ENCODE results near the gene HAND2.

The HAND2 gene

GRCh38 chr4:173506597-173507211 is 23.3 kb downstream of the HAND2 start:
- in situ Hi-C loops (cut with MboI; ENCODE audit: low pct_unique_long_range_greater_than_20kb, low sequenced_read_pairs) = no loop called here

GRCh38 chr4:173505924-173506518 is 24.0 kb downstream of the HAND2 start:
- in situ Hi-C loops (cut with MboI; ENCODE audit: low pct_unique_long_range_greater_than_20kb, low sequenced_read_pairs) = no loop called here
- DNase-seq = peak; percentile 58

More at GRCh38 chr4:173506597-173507211, 23.3 kb downstream of the HAND2 start:
- DNase-seq = no peak

- in situ Hi-C loops (cut with MboI; ENCODE audit: low pct_unique_long_range_greater_than_20kb, low sequenced_read_pairs) = no loop called here
These were observed 25.9 kb downstream of the HAND2 start for GRCh38 chr4:173504181-173504503.

DNA sequence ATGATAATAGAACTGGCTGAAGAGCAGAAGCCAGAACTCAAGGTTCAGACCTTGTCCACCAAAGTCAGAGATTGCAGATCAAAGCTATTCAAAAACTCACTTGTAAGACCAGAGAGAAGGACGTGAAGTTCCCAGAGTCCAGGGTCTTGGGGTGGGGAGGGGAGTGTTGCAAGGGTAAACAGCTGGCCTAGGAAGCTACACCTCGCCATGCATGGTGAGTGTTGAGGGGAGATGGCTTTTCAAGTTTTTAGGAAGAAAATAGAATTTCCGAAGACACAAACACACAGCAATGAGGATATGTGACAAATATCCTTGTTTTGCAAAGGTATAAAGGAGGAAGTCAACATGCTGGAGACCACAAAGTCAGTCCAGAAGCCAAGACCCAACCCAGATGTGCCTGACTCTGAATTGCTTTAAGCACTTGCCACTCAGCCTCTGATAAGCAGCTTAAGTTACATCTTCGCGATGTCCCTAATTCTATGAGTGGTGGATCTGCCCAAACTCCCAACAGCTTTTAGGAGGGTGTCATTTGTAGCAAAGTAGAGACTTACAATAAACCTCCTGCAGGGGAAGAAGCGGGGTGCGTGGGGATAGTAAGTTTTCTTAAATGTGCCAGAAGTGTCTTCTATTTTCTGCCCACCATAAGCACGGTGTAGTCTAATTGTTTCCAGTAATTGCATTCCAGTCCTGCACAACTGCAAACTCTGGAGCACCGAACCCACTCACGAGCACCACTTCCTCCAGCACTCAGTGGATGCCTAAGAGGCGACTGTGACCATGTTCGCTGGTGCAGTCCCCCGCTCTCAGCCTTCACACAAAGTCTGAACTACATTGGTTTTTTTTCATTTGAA is 26.5 kb downstream of the HAND2 start:
- in situ Hi-C loops (cut with MboI; ENCODE audit: low pct_unique_long_range_greater_than_20kb, low sequenced_read_pairs) = no loop called here
- no peak for DNase-seq

More at GRCh38 chr4:173504181-173504503, 25.9 kb downstream of the HAND2 start:
- no peak for DNase-seq

GRCh38 chr4:173502282-173502681 is 27.7 kb downstream of the HAND2 start:
- DNase-seq = no peak
- in situ Hi-C loops (cut with MboI; ENCODE audit: low pct_unique_long_range_greater_than_20kb, low sequenced_read_pairs) = no loop called here

DNA sequence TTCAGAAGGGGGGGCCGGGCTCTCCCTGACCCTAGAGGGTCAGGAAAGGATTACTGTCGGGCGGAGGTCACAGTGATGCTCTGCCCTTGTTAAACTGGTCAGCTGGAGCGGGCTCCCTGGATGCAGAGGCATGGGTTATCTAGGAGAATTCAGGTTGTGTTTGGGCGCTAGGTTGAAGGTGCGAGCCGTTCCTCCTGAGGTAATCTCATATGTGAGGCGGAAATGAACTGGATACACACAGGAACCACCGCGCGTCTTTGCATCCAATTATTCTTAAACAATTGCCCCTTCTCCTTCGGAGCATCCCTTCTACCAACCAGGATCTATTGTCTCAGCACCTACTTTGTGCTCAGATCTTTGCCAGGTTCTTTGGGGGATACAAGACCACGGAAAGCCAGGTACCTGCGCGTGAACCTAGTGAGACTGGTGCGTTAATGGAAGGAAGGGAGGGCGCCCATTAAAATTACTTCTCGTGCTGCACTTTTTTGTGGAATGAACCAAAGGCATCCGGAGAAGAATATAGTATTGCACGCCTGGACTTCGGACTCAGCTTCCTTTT is 28.4 kb downstream of the HAND2 start:
- DNase-seq = no peak
- in situ Hi-C loops (cut with MboI; ENCODE audit: low pct_unique_long_range_greater_than_20kb, low sequenced_read_pairs) = no loop called here

DNA sequence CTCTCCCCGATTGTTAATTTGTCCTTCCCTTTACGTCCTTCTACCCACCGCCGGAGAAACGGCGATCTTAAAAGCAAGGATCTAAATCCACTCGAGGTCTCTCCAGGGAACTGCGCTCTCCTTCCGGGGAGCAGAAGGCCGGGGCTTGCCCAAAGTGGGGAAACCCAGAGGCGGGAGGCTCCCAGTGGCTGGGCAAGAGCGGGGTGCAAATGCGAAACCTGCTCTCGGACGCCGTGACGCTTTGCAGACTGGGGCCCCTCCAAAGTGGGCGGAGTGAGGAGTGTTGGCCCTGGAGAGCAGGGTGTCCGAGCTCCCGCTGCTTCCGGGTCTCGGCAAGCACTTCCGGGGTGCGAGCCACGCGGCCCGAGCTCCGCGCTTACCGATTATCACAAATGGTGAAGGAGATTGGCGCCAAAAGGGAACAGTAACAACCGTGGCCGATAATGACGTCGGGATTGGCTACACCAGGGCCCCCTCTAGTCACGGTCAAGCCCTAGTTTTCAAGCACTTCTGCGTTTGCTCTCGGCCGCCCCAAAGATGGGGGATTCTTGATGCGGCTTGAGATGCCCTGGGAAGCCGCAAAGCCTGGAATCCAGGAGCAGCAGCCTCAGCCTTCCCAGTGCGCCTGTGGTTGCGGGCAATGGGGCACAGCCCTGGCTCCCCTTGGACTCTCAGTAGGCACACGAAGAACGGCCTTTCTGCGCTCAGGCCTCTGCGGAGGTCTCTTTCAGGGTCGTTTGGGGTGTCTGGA is 29.0 kb downstream of the HAND2 start:
- DNase-seq = no peak
- in situ Hi-C loops (cut with MboI; ENCODE audit: low pct_unique_long_range_greater_than_20kb, low sequenced_read_pairs) = no loop called here

- in situ Hi-C loops (cut with MboI; ENCODE audit: low pct_unique_long_range_greater_than_20kb, low sequenced_read_pairs) = no loop called here
- no peak for DNase-seq
These were observed 30.1 kb downstream of the HAND2 start for GRCh38 chr4:173499658-173500535.

- in situ Hi-C loops (cut with MboI; ENCODE audit: low pct_unique_long_range_greater_than_20kb, low sequenced_read_pairs) = no loop called here
- DNase-seq = no peak
These were observed 31.3 kb downstream of the HAND2 start for GRCh38 chr4:173498771-173499170.

GRCh38 chr4:173498023-173498422 is 32.0 kb downstream of the HAND2 start:
- in situ Hi-C loops (cut with MboI; ENCODE audit: low pct_unique_long_range_greater_than_20kb, low sequenced_read_pairs) = no loop called here
- DNase-seq = no peak

DNA sequence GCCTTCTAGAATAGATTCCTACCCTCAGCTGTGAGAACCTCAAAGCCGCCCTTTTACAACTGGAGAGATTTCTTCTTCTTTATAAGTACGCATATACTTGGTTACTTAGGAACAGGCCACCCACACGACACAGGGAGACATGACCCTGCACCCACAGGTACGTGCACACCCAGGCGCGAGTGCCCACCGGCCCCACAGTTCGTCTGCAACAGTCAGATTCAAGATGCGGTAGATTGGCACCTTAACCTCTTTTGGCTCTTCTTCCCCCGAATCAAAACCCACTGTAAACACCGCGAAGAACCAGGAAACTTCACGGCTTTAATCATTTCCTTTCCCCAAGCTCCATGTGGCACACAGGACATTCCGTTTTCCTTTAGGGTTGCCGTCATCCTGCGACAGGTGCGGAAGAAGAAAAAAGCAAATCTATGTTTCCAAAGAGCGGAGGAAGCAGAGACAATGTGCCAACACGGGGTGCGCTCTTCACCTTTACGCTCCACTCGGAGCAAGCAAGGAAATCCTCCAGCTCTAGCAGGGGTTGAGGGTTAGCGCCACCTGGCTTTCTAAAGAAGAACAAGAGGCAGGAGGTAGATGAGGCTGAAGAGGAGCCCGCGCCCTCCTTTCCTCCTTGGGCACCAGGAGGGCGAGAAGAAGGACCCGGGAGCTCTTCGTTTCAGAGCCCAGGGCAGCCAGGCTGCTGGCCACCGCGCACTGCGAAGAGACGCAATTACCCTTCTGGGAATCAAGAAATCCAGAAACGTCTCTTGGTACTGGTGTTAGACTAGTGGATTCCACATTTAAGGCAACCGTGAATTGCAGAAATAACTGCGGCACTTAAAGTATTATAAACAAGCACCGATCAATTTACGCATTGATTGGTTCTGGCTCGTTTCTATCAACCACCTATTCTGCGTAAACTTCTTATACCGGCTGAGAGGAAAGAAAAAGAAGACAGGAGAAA is 35.7 kb downstream of the HAND2 start:
- in situ Hi-C loops (cut with MboI; ENCODE audit: low pct_unique_long_range_greater_than_20kb, low sequenced_read_pairs) = no loop called here
- peak; percentile 80 for DNase-seq

GRCh38 chr4:173493041-173493440 is 37.0 kb downstream of the HAND2 start:
- peak; percentile 30 for DNase-seq
- in situ Hi-C loops (cut with MboI; ENCODE audit: low pct_unique_long_range_greater_than_20kb, low sequenced_read_pairs) = no loop called here

DNA sequence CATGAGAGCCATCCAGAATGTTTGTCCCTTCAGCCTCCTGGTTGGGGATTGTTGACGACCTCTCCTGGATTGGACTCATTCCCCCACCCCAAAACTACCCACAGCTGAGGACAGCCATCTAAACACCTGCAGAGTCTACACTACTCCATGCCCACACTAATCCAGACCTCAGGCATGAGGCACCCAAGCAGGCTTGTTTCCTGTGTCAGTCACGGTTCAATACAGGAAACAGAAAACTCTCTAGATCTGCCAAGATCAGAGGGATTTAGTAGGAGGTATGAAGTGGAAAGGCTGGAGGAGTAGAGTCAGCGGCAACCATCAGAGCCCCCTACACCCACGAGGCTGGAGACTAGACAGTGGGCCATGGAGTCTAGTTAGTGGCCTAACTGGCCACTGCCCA is 37.7 kb downstream of the HAND2 start:
- in situ Hi-C loops (cut with MboI; ENCODE audit: low pct_unique_long_range_greater_than_20kb, low sequenced_read_pairs) = no loop called here
- peak; percentile 31 for DNase-seq

DNA sequence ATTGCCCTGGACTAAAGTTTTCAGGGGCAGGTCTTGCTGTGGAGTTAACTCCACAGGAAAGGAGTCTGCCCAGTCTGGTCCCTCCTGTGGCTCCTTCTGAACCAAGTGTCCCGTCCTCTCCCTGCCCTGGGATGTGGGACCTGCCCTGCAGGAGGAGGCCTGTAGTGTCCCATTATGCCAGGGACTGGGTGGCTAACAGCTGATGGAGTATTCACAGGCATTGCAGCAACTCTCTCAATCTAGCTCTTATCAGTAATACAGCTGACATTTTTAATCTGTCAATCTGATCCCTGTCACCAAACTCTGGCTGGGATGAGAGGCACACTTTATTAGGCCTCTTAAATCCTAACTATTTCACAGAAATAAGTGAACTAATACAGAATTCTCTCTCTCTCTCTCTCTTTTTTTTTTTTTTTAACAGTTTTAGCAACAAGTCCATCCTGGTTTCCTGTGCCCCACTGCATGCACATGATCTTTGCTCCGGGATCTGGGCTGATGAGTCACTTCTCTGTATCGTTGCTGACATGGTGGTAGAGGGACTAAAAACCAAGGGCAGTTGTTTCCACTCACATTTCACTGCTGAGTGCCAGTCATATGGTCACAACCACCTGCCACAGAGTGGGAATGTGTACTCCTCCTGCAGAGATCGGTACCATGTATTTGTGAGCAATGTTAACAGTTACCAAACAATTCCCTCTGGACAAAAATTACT is 39.1 kb downstream of the HAND2 start:
- in situ Hi-C loops (cut with MboI; ENCODE audit: low pct_unique_long_range_greater_than_20kb, low sequenced_read_pairs) = no loop called here

DNA sequence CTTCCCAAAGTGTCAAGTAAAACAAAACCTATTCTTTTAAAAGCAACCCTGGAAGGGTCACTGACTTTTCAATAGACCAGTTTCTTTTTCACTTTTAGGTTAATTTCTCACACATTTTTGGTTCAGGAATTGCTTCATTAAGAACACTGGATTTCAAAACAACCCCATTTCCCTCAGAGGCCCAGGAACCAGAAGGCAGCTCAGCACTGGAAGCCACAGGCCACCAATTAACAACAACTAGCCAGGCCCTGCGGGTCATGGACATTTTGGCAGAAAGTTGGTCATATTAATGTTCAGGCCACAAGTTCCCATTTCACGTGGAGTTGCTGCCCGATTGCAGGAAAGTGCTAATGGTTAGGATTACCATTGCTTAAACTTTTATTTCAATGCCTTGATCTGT is 39.8 kb downstream of the HAND2 start:
- in situ Hi-C loops (cut with MboI; ENCODE audit: low pct_unique_long_range_greater_than_20kb, low sequenced_read_pairs) = no loop called here
- DNase-seq = no peak

More for the DNA sequence above, 39.1 kb downstream of the HAND2 start:
- DNase-seq = peak; percentile 40

DNA sequence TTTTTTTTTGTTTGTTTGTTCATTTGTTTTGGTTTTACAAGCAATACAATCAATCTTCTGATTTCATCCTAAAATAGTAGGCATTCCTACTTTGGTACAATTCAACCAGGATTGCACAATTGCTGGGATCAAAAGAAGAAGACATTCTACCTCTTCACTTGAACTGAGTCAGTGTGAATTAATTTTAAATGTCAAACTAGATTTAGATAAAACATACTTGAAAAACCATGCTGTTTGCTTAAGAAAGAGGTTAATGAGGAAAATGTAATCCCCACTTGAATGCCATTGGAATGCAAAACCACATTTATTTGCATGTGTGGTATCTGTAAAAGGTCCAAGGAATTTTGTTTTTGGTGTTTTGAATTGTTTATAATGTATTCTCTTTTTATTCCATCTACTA is 40.5 kb downstream of the HAND2 start:
- in situ Hi-C loops (cut with MboI; ENCODE audit: low pct_unique_long_range_greater_than_20kb, low sequenced_read_pairs) = no loop called here
- DNase-seq = no peak

GRCh38 chr4:173488656-173489055 is 41.4 kb downstream of the HAND2 start:
- in situ Hi-C loops (cut with MboI; ENCODE audit: low pct_unique_long_range_greater_than_20kb, low sequenced_read_pairs) = no loop called here
- DNase-seq = no peak

Data from KBM-7 (cell line).